IPS-18c (cell line): ENCODE results near the gene ANKRD11.
"Not testable (repeated sequence)": the region's sequence is repeated elsewhere in the genome, so short reads cannot be mapped to it uniquely, and the experiment has no call there.

Experiments
- H3K4me3 ChIP-seq: 2 replicates; pipeline ENCODE4 v1.7.0; 2013; ENCODE audit warnings: low read depth, mild to moderate bottlenecking, low read length, moderate library complexity; ENCODE audit not compliant: insufficient read depth
- H3K9me3 ChIP-seq: one replicate; pipeline ENCODE4 v1.6.1; 2013; ENCODE audit warnings: mild to moderate bottlenecking, low read length, moderate library complexity; ENCODE audit not compliant: control insufficient read depth, insufficient read depth

The ANKRD11 gene

DNA sequence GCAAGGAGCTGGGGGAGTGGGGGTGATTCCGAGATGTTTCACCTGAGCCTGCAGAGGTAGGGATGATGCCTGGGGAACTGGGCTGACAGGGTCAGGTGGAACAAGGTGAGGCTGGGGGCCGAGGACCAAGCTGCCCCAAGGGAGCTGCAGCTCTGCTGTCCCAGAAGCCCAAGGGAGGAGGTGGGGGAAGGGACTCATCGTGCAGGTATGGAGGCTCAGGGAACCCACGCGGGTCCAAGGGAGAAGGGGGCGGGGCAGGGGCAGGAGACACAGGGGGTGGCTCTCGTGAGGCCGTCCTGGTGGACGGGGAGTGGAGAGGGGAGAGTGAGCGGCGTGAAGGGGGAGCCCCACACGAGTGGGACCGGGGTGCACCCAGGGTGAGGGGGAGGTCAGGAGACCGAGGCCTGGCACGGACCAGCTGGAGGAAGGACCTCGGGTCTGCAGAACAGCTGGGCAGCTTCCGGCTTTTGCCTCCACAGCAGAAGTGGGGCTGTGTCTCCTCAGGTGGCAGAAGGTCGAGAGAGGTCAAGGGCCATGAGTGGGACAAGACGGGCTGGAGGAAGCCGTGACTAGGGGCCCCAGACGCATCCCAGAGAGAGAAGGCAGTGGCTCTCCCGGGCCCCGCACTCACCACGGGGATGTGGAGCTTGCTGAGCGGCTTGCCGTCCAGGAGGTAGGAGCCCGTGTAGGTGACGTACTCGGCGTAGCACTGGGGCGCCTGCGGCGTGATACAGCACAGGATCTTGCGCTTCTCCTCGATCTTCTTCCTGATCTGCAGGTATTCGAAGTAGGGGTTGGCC lies 211.7 kb downstream of the ANKRD11 start:
- no peaks in the 10 kb centered on the region for H3K9me3 ChIP-seq
- H3K4me3 ChIP-seq = no peak overlapping the region

DNA sequence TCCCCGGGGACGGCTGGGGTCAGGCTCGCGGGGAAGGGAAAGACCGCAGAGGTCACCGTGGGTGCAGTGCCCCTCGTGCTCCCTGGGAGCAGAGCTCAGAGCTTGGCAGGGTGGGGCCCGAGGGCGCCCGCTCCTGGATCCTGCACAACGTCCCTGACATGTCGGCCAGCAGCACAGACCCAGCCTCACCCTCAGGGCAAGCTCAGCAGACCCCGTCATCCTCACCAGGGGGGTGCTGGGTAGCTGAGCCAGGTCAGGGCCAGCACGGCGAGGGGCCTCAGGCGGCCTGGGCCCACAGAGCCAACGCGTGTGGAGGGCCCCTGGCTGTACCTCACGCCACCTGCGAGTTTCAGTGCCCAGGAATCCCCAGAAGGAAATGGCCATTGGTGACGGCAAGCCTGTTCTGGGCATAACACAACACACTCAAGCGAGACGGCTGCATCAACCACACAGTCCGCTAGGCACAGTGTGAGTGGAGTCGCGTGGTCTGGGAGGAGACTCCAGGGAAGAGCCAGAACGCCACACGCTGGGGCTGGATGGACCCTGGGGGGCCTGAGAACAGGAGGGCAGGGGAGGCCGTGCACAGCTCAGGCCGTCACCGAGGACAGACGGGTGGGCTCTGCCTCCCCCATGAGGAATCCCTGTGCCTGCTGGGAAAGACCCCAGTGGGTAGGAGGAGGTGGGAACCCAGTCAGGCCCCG lies 212.6 kb downstream of the ANKRD11 start:
- Histone ChIP-seq H3K9me3 (no peaks in the 10 kb centered on the region), H3K4me3 (no peak overlapping the region)

GRCh38 chr16:89277049-89277448 lies 213.3 kb downstream of the ANKRD11 start:
- Histone ChIP-seq H3K9me3 (no peaks in the 10 kb centered on the region), H3K4me3 (no peak overlapping the region)

- H3K9me3 ChIP-seq = no peaks in the 10 kb centered on the region
- no peak overlapping the region for H3K4me3 ChIP-seq
Observed at GRCh38 chr16:89275837-89276720, 214.3 kb downstream of the ANKRD11 start.

DNA sequence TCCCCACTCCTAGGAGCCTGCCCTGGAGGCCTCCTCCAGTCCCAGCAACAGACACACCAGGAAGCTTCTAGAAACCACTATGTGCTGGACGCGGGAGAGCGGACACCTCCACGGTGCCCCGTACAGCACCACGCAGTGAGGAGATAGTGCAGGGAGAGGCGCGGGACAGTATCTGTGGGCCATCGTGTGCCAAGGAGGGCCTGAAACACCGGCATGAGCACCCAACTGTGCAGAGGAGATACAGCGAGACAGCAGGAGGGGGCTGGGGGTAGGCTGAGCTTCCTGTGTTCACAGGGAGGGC lies 215.1 kb downstream of the ANKRD11 start:
- Histone ChIP-seq H3K9me3 (no peaks in the 10 kb centered on the region), H3K4me3 (no peak overlapping the region)

DNA sequence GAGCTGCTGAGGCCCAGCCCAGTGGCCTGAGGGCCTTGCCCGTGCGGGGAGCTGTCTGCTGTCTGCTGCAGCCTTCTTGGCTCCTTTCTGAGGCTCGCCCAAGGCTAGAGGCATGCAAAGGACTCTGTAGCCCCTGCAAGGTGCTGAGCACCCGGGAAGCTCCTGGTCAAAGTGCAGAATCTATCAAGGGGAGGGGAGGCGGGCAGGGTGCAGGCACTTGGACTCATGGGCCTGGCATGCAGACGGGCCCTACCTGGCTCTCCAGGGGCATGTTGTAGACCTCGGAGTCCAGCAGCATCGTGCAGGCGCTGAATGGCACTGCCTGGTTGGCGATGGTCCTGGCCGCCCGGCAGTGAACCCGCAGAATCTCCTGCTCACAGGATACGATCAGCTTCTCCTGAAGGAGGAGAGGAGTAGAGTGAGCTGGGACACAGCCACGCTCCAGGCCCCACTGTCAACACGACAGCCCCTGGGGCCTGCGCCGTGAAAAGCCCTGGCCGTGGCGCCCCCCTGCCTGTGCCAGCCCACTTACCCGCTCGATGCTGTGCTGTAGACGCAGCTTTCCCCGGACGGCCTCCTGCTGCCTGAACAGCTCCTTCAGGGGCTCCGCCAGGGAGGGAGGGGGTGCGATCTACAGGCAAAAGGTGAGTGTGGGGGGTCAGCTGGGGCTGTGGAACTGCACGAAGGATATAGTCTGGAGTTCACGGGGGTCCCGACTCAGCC lies 215.6 kb downstream of the ANKRD11 start:
- no peak overlapping the region for H3K4me3 ChIP-seq
- H3K9me3 ChIP-seq = no peaks in the 10 kb centered on the region

DNA sequence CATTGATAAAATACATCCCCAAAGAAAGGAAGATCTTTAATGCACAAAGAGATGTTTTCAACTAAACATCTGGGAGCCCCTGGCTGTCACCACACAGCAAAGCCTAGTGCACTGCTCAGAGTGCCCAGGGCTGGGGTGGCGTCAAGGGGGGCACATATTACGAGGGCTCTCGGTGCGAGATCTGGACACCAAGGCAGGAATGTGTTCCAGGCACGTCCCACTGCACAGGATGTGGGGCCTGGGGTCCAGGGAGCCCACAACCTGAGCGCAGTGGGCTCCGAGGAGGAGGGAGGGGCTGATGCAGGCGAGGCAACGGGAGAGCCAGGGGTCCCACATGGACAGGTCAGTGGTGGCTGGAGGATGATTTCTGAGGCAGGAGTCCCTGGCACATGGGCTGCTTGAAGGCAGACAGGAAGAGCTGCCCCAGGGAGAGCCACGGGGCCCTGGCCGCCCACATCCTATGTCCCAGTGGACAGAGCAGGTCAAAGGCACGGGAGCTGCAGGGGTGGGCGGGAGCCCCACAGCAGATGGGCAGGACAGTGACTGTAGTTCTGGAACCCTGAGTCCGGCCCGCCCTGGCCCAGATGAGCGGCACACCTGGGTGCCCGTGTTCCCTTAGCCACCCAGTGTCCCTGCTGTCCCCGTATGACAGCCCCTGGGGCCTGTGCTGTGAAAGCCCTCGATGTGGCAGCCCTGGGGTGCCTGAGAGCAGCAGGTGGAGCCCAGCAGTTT lies 216.5 kb downstream of the ANKRD11 start:
- H3K4me3 ChIP-seq = no peak overlapping the region

GRCh38 chr16:89272631-89273030 lies 217.7 kb downstream of the ANKRD11 start:
- Histone ChIP-seq H3K4me3 (no peak overlapping the region), H3K9me3 (no peaks in the 10 kb centered on the region)

More for the DNA sequence above, 216.5 kb downstream of the ANKRD11 start:
- no peaks in the 10 kb centered on the region for H3K9me3 ChIP-seq

DNA sequence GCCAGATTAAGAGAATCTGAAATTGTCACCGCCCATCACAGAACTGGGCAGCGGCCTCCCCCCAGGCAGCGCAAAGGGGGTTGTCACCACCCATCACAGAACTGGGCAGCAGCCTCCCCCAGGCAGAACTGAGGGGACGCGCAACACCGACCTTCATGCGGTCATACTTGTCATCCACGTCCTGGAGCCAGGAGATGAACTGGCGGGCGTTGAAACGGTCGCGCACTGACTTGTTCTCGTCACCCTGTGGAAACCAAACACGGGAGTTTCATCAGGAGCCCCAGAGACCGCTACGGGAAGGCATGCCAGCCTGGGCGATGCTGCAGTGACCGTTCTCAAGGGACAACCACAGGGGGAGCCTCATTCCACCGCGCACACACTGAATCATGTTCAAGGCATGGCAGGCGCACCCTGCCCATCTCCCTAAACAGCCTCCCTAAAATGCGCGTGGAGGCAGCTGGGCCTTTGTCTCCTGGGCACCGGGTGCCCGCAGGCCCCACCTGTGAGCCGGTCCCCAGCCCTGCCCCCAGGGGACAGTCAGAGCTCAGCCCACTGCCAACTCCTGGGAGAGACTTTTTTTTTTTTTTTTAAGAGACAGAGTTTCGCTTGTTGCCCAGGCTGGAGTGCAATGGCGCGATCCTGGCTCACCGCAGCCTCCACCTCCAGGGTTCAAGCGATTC lies 219.6 kb downstream of the ANKRD11 start:
- no peak overlapping the region for H3K4me3 ChIP-seq

GRCh38 chr16:89269805-89270665 lies 220.3 kb downstream of the ANKRD11 start:
- H3K9me3 ChIP-seq = no peaks in the 10 kb centered on the region
- H3K4me3 ChIP-seq = no peak overlapping the region

More for the DNA sequence above, 219.6 kb downstream of the ANKRD11 start:
- H3K9me3 ChIP-seq = no peaks in the 10 kb centered on the region

GRCh38 chr16:89268987-89269735 lies 221.2 kb downstream of the ANKRD11 start:
- H3K4me3 ChIP-seq = no peak overlapping the region
- no peaks in the 10 kb centered on the region for H3K9me3 ChIP-seq

- H3K4me3 ChIP-seq = no peak overlapping the region
Observed at GRCh38 chr16:89268585-89268984, 221.8 kb downstream of the ANKRD11 start.

GRCh38 chr16:89267746-89268145 lies 222.6 kb downstream of the ANKRD11 start:
- not testable (repeated sequence) for H3K4me3 ChIP-seq, H3K9me3 ChIP-seq

More at GRCh38 chr16:89268585-89268984, 221.8 kb downstream of the ANKRD11 start:
- no peaks in the 10 kb centered on the region for H3K9me3 ChIP-seq

DNA sequence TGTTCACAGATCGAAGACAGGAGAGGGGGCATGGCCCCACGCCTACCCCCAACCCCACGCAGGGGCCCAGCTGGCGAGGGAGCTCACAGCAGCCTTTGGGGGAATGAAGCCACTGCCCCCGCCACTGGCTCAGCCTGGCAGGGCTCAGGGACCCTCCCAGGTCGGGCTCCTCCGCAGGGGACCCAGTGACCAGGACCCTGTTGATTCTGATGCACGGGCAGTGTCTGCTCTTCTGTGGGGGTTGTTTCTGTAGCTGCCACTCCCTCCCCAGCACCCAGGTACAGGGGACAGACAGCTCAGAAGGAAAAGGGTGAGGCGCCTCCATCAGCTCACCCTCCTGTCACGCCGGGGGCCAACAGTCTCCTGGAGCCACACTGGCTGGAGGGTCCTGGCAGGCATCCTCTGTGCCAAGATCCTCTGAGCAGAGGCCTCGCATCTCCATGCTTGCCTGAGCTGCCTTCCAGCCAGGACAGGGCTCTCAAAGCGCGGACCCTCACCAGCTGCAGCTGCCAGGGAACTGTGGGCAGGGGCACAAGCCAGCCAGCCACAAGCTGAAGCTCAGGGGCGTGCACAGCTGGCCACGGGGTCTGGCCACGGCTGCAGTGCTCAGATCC lies 223.7 kb downstream of the ANKRD11 start:
- peaks cover 2% of the 10 kb centered on the region for H3K9me3 ChIP-seq
- H3K4me3 ChIP-seq = no peak overlapping the region
